ENCODE data around the gene TNIP2. TPM values are rescaled to one million over a fixed set of nuclear protein-coding genes. Genes with fewer than 3 reads are reported as not detected.

Gene TNIP2
- total and polyA plus RNA-seq, 2 of the 13 experiments (the other 11 are each of a cell fraction or from before 2014, with no cell fraction given), result 25.6 to 38.0 TPM

- TF ChIP-seq ZNF740 (CRISPR knock-in tag; IDR thresholded peaks at IDR 0.05), result peak; percentile 49; the same call in 1 of the 2 replicates
- TF ChIP-seq ZMAT3 (CRISPR knock-in tag; conservative IDR thresholded peaks at IDR 0.05), result no peak
- H3K4me1 ChIP-seq (ENCODE audit: insufficient read depth, low read length), result peaks cover 65% of the 10 kb centered on the region
- no peak overlapping the region for H3K9ac ChIP-seq (ENCODE audit: insufficient read depth, low read depth, low read length)
- H3K9me3 ChIP-seq (ENCODE audit: low read length), result no peaks in the 10 kb centered on the region
- H3K79me2 ChIP-seq (ENCODE audit: insufficient read depth, low read length), result no peaks in the 10 kb centered on the region
- H3K36me3 ChIP-seq (replicated peaks in 1 of 2; ENCODE audit: control insufficient read depth in 1 of 2, insufficient read depth in 2 of 2, low read length in 2 of 2), result no peaks in the 10 kb centered on the region
- FAIRE-seq (no peak), DNase-seq (ENCODE audit: low spot score) (no peak), ATAC-seq (no peak)
- no TSS peak for BruUV-seq (replicated peaks)
- H3K4me3 ChIP-seq (replicated peaks in 1 of 3; ENCODE audit: insufficient read depth in 1 of 3, low read depth in 2 of 3, low read length in 3 of 3), result no peak overlapping the region
- 67% methylated on average over 2 of the region's 7 CpGs for WGBS (ENCODE audit: low lambda C conversion rate)
- ChIA-PET CTCF (ENCODE audit: low intra/inter-chr PET ratio, low total read pairs) (no interaction called here), POLR2A (interaction anchor here (0.7 to 1.3 kb wide), 2 partner anchors 7 to 25 kb away, joined by 3 to 6 read pairs; no protein-coding TSS in a partner anchor)
- H4K20me1 ChIP-seq (ENCODE audit: insufficient read depth, low read length), result no peaks in the 10 kb centered on the region
- H3K4me2 ChIP-seq (ENCODE audit: low read depth, low read length), result peak overlapping the region; percentile 31; the same call in 1 of the 2 replicates
- no peak overlapping the region for H3K27ac ChIP-seq (ENCODE audit: extremely low read length, insufficient read depth, low read length)
- H2AFZ ChIP-seq (ENCODE audit: low read length), result no peak overlapping the region
- in situ Hi-C loops (cut with HindIII; ENCODE audit: extremely low pct_ligation_motif_present, low pct_unique_long_range_greater_than_20kb), result no loop called here
- intact Hi-C loops (cut with micrococcal nuclease; ENCODE audit: unreplicated experiment), result no loop called here
- no peaks in the 10 kb centered on the region for H3K27me3 ChIP-seq (ENCODE audit: control insufficient read depth in 1 of 2, insufficient read depth in 2 of 2, low read length in 2 of 2)
These were observed 30.1 kb upstream of the TNIP2 start for GRCh38 chr4:2786152-2786671.

GRCh38 chr4:2785613-2786012 lies 29.5 kb upstream of the TNIP2 start:
- H4K20me1 ChIP-seq (ENCODE audit: insufficient read depth, low read length), result no peaks in the 10 kb centered on the region
- 25% methylated on average over 4 of the region's 4 CpGs for WGBS (ENCODE audit: low lambda C conversion rate)
- no TSS peak for BruUV-seq (replicated peaks)
- FAIRE-seq (peak; percentile 56), ATAC-seq (peak; percentile 8; the same call in 1 of the 3 replicates), DNase-seq (ENCODE audit: low spot score) (no peak)
- POLR2A ChIA-PET, result interaction anchor here (0.7 to 1.3 kb wide), 2 partner anchors 8 to 24 kb away, joined by 3 to 6 read pairs; no protein-coding TSS in a partner anchor
- intact Hi-C loops (cut with micrococcal nuclease; ENCODE audit: unreplicated experiment), result no loop called here
- H3K4me3 ChIP-seq (replicated peaks in 1 of 3; ENCODE audit: insufficient read depth in 1 of 3, low read depth in 2 of 3, low read length in 3 of 3), result no peak overlapping the region
- H3K9me3 ChIP-seq (ENCODE audit: low read length), result no peaks in the 10 kb centered on the region
- peaks cover 59% of the 10 kb centered on the region for H3K4me1 ChIP-seq (ENCODE audit: insufficient read depth, low read length)
- H2AFZ ChIP-seq (ENCODE audit: low read length), result no peak overlapping the region
- no peak overlapping the region for H3K9ac ChIP-seq (ENCODE audit: insufficient read depth, low read depth, low read length)
- in situ Hi-C loops (cut with HindIII; ENCODE audit: extremely low pct_ligation_motif_present, low pct_unique_long_range_greater_than_20kb), result no loop called here
- H3K36me3 ChIP-seq (replicated peaks in 1 of 2; ENCODE audit: control insufficient read depth in 1 of 2, insufficient read depth in 2 of 2, low read length in 2 of 2), result no peaks in the 10 kb centered on the region
- H3K27ac ChIP-seq (ENCODE audit: extremely low read length, insufficient read depth, low read length), result no peak overlapping the region
- H3K27me3 ChIP-seq (ENCODE audit: control insufficient read depth in 1 of 2, insufficient read depth in 2 of 2, low read length in 2 of 2), result no peaks in the 10 kb centered on the region
- CTCF ChIA-PET (ENCODE audit: low intra/inter-chr PET ratio, low total read pairs), result no interaction called here
- H3K79me2 ChIP-seq (ENCODE audit: insufficient read depth, low read length), result no peaks in the 10 kb centered on the region
- H3K4me2 ChIP-seq (ENCODE audit: low read depth, low read length), result peak overlapping the region; percentile 31; the same call in 1 of the 2 replicates
- no peak for TF ChIP-seq DRAP1 (CRISPR knock-in tag; IDR thresholded peaks at IDR 0.05)
- no peak for TF ChIP-seq ZNF3 (CRISPR knock-in tag; IDR thresholded peaks at IDR 0.05)
- TF ChIP-seq ZNF318 (CRISPR knock-in tag; IDR thresholded peaks at IDR 0.05), result no peak
- TF ChIP-seq RFXAP (CRISPR knock-in tag; IDR thresholded peaks at IDR 0.05; ENCODE audit: borderline replicate concordance), result no peak
- TF ChIP-seq SATB2 (CRISPR knock-in tag; IDR thresholded peaks at IDR 0.05), result no peak
- TF ChIP-seq TBL1XR1 (IDR thresholded peaks at IDR 0.05; ENCODE audit: borderline replicate concordance, low read length, partially characterized antibody), result no peak
- no peak for TF ChIP-seq MBNL3 (CRISPR knock-in tag; conservative IDR thresholded peaks at IDR 0.05)
- no peak for TF ChIP-seq ZNF124 (CRISPR knock-in tag; IDR thresholded peaks at IDR 0.05)
